Measurements from ENCODE around the gene RHBDL1. TPM values are rescaled to one million over a fixed set of nuclear protein-coding genes. Genes with fewer than 3 reads are reported as not detected.

The RHBDL1 gene
- total and polyA plus RNA-seq, 9 of the 15 experiments (the other 6 are each of a cell fraction or from before 2014, with no cell fraction given): 0.03 to 5.6 (median 1.3) TPM; not detected in 1

GRCh38 chr16:720990-721764 lies 45.7 kb downstream of the RHBDL1 start, which contains the start of gene ANTKMT (continued):
- TF ChIP-seq, protein P1, sequence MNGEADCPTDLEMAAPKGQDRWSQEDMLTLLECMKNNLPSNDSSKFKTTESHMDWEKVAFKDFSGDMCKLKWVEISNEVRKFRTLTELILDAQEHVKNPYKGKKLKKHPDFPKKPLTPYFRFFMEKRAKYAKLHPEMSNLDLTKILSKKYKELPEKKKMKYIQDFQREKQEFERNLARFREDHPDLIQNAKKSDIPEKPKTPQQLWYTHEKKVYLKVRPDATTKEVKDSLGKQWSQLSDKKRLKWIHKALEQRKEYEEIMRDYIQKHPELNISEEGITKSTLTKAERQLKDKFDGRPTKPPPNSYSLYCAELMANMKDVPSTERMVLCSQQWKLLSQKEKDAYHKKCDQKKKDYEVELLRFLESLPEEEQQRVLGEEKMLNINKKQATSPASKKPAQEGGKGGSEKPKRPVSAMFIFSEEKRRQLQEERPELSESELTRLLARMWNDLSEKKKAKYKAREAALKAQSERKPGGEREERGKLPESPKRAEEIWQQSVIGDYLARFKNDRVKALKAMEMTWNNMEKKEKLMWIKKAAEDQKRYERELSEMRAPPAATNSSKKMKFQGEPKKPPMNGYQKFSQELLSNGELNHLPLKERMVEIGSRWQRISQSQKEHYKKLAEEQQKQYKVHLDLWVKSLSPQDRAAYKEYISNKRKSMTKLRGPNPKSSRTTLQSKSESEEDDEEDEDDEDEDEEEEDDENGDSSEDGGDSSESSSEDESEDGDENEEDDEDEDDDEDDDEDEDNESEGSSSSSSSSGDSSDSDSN (IDR thresholded peaks at IDR 0.05; ENCODE audit: borderline replicate concordance in 1 of 2, low read depth in 2 of 2, low read length in 2 of 2): peak; percentile 64 to 93
- TF ChIP-seq ESRRA (IDR thresholded peaks at IDR 0.05; ENCODE audit: borderline replicate concordance, low read depth) (peak; percentile 88), SAFB2 (IDR thresholded peaks at IDR 0.05; ENCODE audit: borderline replicate concordance, low read depth, low read length, severe bottlenecking) (no peak), FOS (IDR thresholded peaks at IDR 0.05; ENCODE audit: extremely low read depth, insufficient read length) (no peak), ZFPM2 (CRISPR knock-in tag; IDR thresholded peaks at IDR 0.05) (no peak), ZNF76 (CRISPR knock-in tag; IDR thresholded peaks at IDR 0.05; ENCODE audit: borderline replicate concordance) (peak; percentile 57; the same call in 1 of the 2 replicates), ILK (tag; IDR thresholded peaks at IDR 0.05; ENCODE audit: borderline replicate concordance, low read depth) (no peak), BRD9 (IDR thresholded peaks at IDR 0.05; ENCODE audit: low read depth, partially characterized antibody) (no peak), SP2 (IDR thresholded peaks at IDR 0.05; ENCODE audit: extremely low read depth, low read depth, low read length, poor library complexity, severe bottlenecking) (no peak), NR0B1 (IDR thresholded peaks at IDR 0.05; ENCODE audit: partially characterized antibody) (no peak), GATA2 (CRISPR knock-in tag; IDR thresholded peaks at IDR 0.05) (no peak), TGIF2 (CRISPR knock-in tag; IDR thresholded peaks at IDR 0.05) (no peak), CBFA2T3 (IDR thresholded peaks at IDR 0.05) (no peak), ZNF232 (CRISPR knock-in tag; IDR thresholded peaks at IDR 0.05) (no peak)
- TF ChIP-seq, protein P2, sequence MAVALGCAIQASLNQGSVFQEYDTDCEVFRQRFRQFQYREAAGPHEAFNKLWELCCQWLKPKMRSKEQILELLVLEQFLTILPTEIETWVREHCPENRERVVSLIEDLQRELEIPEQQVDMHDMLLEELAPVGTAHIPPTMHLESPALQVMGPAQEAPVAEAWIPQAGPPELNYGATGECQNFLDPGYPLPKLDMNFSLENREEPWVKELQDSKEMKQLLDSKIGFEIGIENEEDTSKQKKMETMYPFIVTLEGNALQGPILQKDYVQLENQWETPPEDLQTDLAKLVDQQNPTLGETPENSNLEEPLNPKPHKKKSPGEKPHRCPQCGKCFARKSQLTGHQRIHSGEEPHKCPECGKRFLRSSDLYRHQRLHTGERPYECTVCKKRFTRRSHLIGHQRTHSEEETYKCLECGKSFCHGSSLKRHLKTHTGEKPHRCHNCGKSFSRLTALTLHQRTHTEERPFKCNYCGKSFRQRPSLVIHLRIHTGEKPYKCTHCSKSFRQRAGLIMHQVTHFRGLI (CRISPR knock-in tag; IDR thresholded peaks at IDR 0.05): peak; percentile 85; the same call in 1 of the 2 replicates
- TF ChIP-seq, protein P3, sequence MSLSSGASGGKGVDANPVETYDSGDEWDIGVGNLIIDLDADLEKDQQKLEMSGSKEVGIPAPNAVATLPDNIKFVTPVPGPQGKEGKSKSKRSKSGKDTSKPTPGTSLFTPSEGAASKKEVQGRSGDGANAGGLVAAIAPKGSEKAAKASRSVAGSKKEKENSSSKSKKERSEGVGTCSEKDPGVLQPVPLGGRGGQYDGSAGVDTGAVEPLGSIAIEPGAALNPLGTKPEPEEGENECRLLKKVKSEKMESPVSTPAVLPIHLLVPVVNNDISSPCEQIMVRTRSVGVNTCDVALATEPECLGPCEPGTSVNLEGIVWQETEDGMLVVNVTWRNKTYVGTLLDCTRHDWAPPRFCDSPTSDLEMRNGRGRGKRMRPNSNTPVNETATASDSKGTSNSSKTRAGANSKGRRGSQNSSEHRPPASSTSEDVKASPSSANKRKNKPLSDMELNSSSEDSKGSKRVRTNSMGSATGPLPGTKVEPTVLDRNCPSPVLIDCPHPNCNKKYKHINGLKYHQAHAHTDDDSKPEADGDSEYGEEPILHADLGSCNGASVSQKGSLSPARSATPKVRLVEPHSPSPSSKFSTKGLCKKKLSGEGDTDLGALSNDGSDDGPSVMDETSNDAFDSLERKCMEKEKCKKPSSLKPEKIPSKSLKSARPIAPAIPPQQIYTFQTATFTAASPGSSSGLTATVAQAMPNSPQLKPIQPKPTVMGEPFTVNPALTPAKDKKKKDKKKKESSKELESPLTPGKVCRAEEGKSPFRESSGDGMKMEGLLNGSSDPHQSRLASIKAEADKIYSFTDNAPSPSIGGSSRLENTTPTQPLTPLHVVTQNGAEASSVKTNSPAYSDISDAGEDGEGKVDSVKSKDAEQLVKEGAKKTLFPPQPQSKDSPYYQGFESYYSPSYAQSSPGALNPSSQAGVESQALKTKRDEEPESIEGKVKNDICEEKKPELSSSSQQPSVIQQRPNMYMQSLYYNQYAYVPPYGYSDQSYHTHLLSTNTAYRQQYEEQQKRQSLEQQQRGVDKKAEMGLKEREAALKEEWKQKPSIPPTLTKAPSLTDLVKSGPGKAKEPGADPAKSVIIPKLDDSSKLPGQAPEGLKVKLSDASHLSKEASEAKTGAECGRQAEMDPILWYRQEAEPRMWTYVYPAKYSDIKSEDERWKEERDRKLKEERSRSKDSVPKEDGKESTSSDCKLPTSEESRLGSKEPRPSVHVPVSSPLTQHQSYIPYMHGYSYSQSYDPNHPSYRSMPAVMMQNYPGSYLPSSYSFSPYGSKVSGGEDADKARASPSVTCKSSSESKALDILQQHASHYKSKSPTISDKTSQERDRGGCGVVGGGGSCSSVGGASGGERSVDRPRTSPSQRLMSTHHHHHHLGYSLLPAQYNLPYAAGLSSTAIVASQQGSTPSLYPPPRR (CRISPR knock-in tag; IDR thresholded peaks at IDR 0.05; ENCODE audit: borderline replicate concordance): peak; percentile 75; the same call in 1 of the 2 replicates

Measured in K562 (cell line).